ENCODE results near the gene FAM53C. TPM values are rescaled to one million over a fixed set of nuclear protein-coding genes. Genes with fewer than 3 reads are reported as not detected.

FAM53C gene
- total and polyA plus RNA-seq, 10 of the 15 experiments (the other 5 are each of a cell fraction or from before 2014, with no cell fraction given), result 8.0 to 31.3 (median 24.0) TPM

- CTCF ChIA-PET, result interaction anchor here (0.6 kb wide), 1 partner anchor 434 kb away, joined by 4 read pairs; no protein-coding TSS in a partner anchor
- H3K36me3 ChIP-seq (ENCODE audit: control insufficient read depth in 2 of 2, insufficient read depth in 2 of 2, low read length in 1 of 2), result peaks cover 17% of the 10 kb centered on the region in 2 experiments; a peak in 3 of 4 replicates
Measured at GRCh38 chr5:138346889-138347288, 8.8 kb downstream of the FAM53C start.

GRCh38 chr5:138349852-138350562 is 11.9 kb downstream of the FAM53C start:
- DNase-seq (ENCODE audit: low read depth, low spot score), result no peak
- ChIA-PET POLR2A (interaction anchor here (0.8 to 8.9 kb wide), 3 partner anchors 12 to 19 kb away, joined by 3 to 143 read pairs (median 5); partner anchors contain the start of genes CDC25C and FAM53C), RAD21 (ENCODE audit: unreplicated experiment) (interaction anchor here (1.2 to 1.9 kb wide), 2 partner anchors 10 to 12 kb away, joined by 3 to 5 read pairs; partner anchors contain the start of gene FAM53C), CTCF (interaction anchor here (1.1 to 7.7 kb wide), 2 partner anchors 10 to 18 kb away, joined by 4 to 266 read pairs; partner anchors contain the start of genes CDC25C and FAM53C), SMC1A (ENCODE audit: uncharacterized antibody, unreplicated experiment) (interaction anchor here (6.5 kb wide), 1 partner anchor 11 kb away, joined by 102 read pairs; the partner anchor contains the start of gene FAM53C)
- peaks cover 24% of the 10 kb centered on the region for H3K79me2 ChIP-seq (ENCODE audit: control insufficient read depth, insufficient read depth, low read length)
- no peak overlapping the region for H2AFZ ChIP-seq (ENCODE audit: control insufficient read depth, low read depth, low read length)
- H3K4me2 ChIP-seq (ENCODE audit: control insufficient read depth, insufficient read depth), result no peak overlapping the region
- peaks cover 14 to 15% of the 10 kb centered on the region in 2 experiments; a peak in 3 of 4 replicates for H3K36me3 ChIP-seq (ENCODE audit: control insufficient read depth in 2 of 2, insufficient read depth in 2 of 2, low read length in 1 of 2)
- 62% methylated on average over 1 of the region's 1 CpG for WGBS (ENCODE audit: insufficient coverage, insufficient replicate concordance, low lambda C conversion rate, missing lambda C conversion rate)
- H3K9me3 ChIP-seq (replicated peaks; ENCODE audit: control insufficient read depth, insufficient read depth, low read length), result no peaks in the 10 kb centered on the region
- peaks cover 3% of the 10 kb centered on the region for H3K4me1 ChIP-seq (ENCODE audit: control insufficient read depth, insufficient read depth, low read length)
- TF ChIP-seq SIN3A (IDR thresholded peaks at IDR 0.05; ENCODE audit: low read depth, low read length) (no peak), ATF7 (IDR thresholded peaks at IDR 0.05; ENCODE audit: low read depth) (no peak), HSF1 (IDR thresholded peaks at IDR 0.05; ENCODE audit: low read depth, low read length) (no peak), NR2C2 (IDR thresholded peaks at IDR 0.05; ENCODE audit: borderline replicate concordance, control insufficient read depth, insufficient read length, low read depth) (no peak), MYB (IDR thresholded peaks at IDR 0.05; ENCODE audit: borderline replicate concordance, low read depth, low read length) (no peak), SP1 (IDR thresholded peaks at IDR 0.05; ENCODE audit: low read depth, low read length) (no peak), BCL3 (IDR thresholded peaks at IDR 0.05; ENCODE audit: borderline replicate concordance, insufficient read depth, low read depth, low read length, poor library complexity, severe bottlenecking) (no peak), CTCF (IDR thresholded peaks at IDR 0.05 in 2 of 3, conservative IDR thresholded peaks at IDR 0.05 in 1 of 3; ENCODE audit: control insufficient read depth in 2 of 3, extremely low read depth in 1 of 3, insufficient read depth in 1 of 3, low read depth in 3 of 3, low read length in 3 of 3) (no peak), IRF4 (IDR thresholded peaks at IDR 0.05; ENCODE audit: low read depth, low read length) (no peak)
- no TSS peak for BruUV-seq (replicated peaks)
- H3K27ac ChIP-seq (ENCODE audit: control insufficient read depth, insufficient read depth), result no peak overlapping the region
- no peak for FAIRE-seq
- H3K27me3 ChIP-seq (replicated peaks in 1 of 2; ENCODE audit: control insufficient read depth in 2 of 2, insufficient read depth in 2 of 2, low read length in 1 of 2), result no peaks in the 10 kb centered on the region
- ATAC-seq, result no peak
- H3K4me3 ChIP-seq, result no peak overlapping the region
- in situ Hi-C loops (cut with MboI), result no loop called here
- H3K9ac ChIP-seq (ENCODE audit: control insufficient read depth, insufficient read depth, low read length), result no peak overlapping the region
- no peaks in the 10 kb centered on the region for H4K20me1 ChIP-seq (ENCODE audit: control insufficient read depth, insufficient read depth)
- intact Hi-C loops (cut with micrococcal nuclease; ENCODE audit: unreplicated experiment), result loop anchor here (10.0 kb wide), 1 partner anchor 315 kb away; the partner anchor contains the start of gene FAM13B

More at GRCh38 chr5:138346889-138347288, 8.8 kb downstream of the FAM53C start:
- FAIRE-seq, result no peak
- BruUV-seq (replicated peaks), result no TSS peak
- Histone ChIP-seq H2AFZ (ENCODE audit: control insufficient read depth, low read depth, low read length) (no peak overlapping the region), H4K20me1 (ENCODE audit: control insufficient read depth, insufficient read depth) (no peaks in the 10 kb centered on the region), H3K4me1 (ENCODE audit: control insufficient read depth, insufficient read depth, low read length) (no peaks in the 10 kb centered on the region), H3K4me2 (ENCODE audit: control insufficient read depth, insufficient read depth) (no peak overlapping the region), H3K9ac (ENCODE audit: control insufficient read depth, insufficient read depth, low read length) (no peak overlapping the region), H3K79me2 (ENCODE audit: control insufficient read depth, insufficient read depth, low read length) (no peaks in the 10 kb centered on the region), H3K4me3 (no peak overlapping the region), H3K27ac (ENCODE audit: control insufficient read depth, insufficient read depth) (no peak overlapping the region), H3K27me3 (replicated peaks in 1 of 2; ENCODE audit: control insufficient read depth in 2 of 2, insufficient read depth in 2 of 2, low read length in 1 of 2) (no peaks in the 10 kb centered on the region), H3K9me3 (replicated peaks; ENCODE audit: control insufficient read depth, insufficient read depth, low read length) (no peaks in the 10 kb centered on the region)
- ChIA-PET RAD21 (ENCODE audit: unreplicated experiment) (no interaction called here), SMC1A (ENCODE audit: uncharacterized antibody, unreplicated experiment) (no interaction called here), POLR2A (interaction anchor here (0.8 to 8.9 kb wide), 2 partner anchors 9 to 134 kb away, joined by 4 to 143 read pairs; partner anchors contain the start of genes CDC23 and FAM53C)
- DNase-seq (ENCODE audit: low read depth, low spot score), result no peak
- ATAC-seq, result no peak
- in situ Hi-C loops (cut with MboI) (no loop called here), intact Hi-C loops (cut with micrococcal nuclease; ENCODE audit: unreplicated experiment) (no loop called here)
- TF ChIP-seq PAX8 (IDR thresholded peaks at IDR 0.05) (no peak), POLR2A (IDR thresholded peaks at IDR 0.05; ENCODE audit: low read depth, low read length) (0 out of 2 replicates have a peak, but pooled peaks have one; percentile 25)
- 94% methylated on average over 14 of the region's 14 CpGs for WGBS (ENCODE audit: insufficient coverage, insufficient replicate concordance, low lambda C conversion rate, missing lambda C conversion rate)

All from GM12878 (cell line).